GM20431 (cell line): ENCODE data around the gene MSI2.

ENCODE experiments used
- in situ Hi-C: fragments of 300-500 bp; cut with MseI, MboI; formaldehyde crosslinking; loops from one replicate; pipeline ENCODE4 v1.15.0; 2020; ENCODE audit warnings: low sequenced_read_pairs; ENCODE audit not compliant: unreplicated experiment

Gene MSI2

GRCh38 chr17:57357830-57358430 is 101.6 kb downstream of the MSI2 start:
- in situ Hi-C loops, result no loop called here

- in situ Hi-C loops, result no loop called here
Observed at GRCh38 chr17:57360266-57360665, 103.9 kb downstream of the MSI2 start.

GRCh38 chr17:57362797-57363556 is 106.7 kb downstream of the MSI2 start:
- in situ Hi-C loops, result no loop called here

GRCh38 chr17:57363580-57363979 is 107.3 kb downstream of the MSI2 start:
- in situ Hi-C loops, result no loop called here

- in situ Hi-C loops, result no loop called here
Observed at GRCh38 chr17:57363998-57364643, 107.8 kb downstream of the MSI2 start.

GRCh38 chr17:57365420-57365819 is 109.1 kb downstream of the MSI2 start:
- in situ Hi-C loops, result no loop called here

GRCh38 chr17:57366177-57366557 is 109.8 kb downstream of the MSI2 start:
- in situ Hi-C loops, result no loop called here

GRCh38 chr17:57366558-57367351 is 110.4 kb downstream of the MSI2 start:
- in situ Hi-C loops, result no loop called here

- in situ Hi-C loops, result no loop called here
Observed at GRCh38 chr17:57368637-57369336, 112.5 kb downstream of the MSI2 start.

- in situ Hi-C loops, result no loop called here
Observed at GRCh38 chr17:57369509-57369945, 113.2 kb downstream of the MSI2 start.

- in situ Hi-C loops, result no loop called here
Observed at GRCh38 chr17:57370037-57370581, 113.8 kb downstream of the MSI2 start.

- in situ Hi-C loops, result no loop called here
Observed at GRCh38 chr17:57370619-57371018, 114.3 kb downstream of the MSI2 start.

GRCh38 chr17:57372156-57372555 is 115.8 kb downstream of the MSI2 start:
- in situ Hi-C loops, result no loop called here

- in situ Hi-C loops, result no loop called here
Observed at GRCh38 chr17:57373048-57373447, 116.7 kb downstream of the MSI2 start.

- in situ Hi-C loops, result no loop called here
Observed at GRCh38 chr17:57373756-57374155, 117.4 kb downstream of the MSI2 start.

- in situ Hi-C loops, result no loop called here
Observed at GRCh38 chr17:57375040-57375769, 118.9 kb downstream of the MSI2 start.

- in situ Hi-C loops, result no loop called here
Observed at GRCh38 chr17:57375770-57376225, 119.5 kb downstream of the MSI2 start.

- in situ Hi-C loops, result no loop called here
Observed at GRCh38 chr17:57377094-57377493, 120.8 kb downstream of the MSI2 start.
